Frontal cortex (tissue), 4 donors: ENCODE measurements around the gene GNAT3. TPM values are rescaled to one million over a fixed set of nuclear protein-coding genes. Genes with fewer than 3 reads are reported as not detected.
A peak's percentile ranks its signal among the peaks of the same experiment; 100 is the strongest.

Source experiments
- DNase-seq, 2 donors: peaks; one replicate each; pipeline ENCODE4 v3.0.0; 2012; ENCODE audit warnings: low spot score in 2 of 2
- FAIRE-seq: peaks from 2 replicates; lab custom pipeline; 2012; peaks lifted over from hg19 to GRCh38; lab: Jason Lieb, UNC
- total RNA-seq: library from RNA; depleted of rRNA; stranded (reverse); fragments of >200 nt; gene quantifications from one replicate; pipeline ENCODE4 v1.2.3, GENCODE V29; 2014
- donor health status: control.
- donor health status: control.
- donor health status: control.

Gene GNAT3
- total RNA-seq, 1 donor from 2014 or later, result not detected

DNA sequence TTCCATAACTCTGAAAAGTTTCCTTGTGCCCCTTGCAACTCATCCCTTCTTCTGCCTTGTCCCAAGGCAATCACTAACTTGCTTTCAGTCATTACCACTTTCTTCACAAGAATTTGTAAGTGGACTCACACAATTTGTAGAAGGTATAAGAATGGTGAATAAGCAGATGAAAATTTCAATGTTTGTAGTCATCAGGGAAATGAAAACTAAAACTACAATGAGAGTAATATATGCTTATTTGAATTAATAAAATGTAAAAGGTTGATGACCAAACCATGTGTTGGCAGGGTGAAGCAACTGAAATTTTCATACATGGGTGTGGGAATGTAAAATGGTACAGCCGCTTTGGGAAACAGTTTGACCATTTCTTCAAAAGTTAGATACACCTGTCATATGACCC, 79.7 kb downstream of the GNAT3 start:
- FAIRE-seq (no peak), DNase-seq (no peak)

GRCh38 chr7:80429181-80429580, 82.7 kb downstream of the GNAT3 start:
- DNase-seq, result no peak

DNA sequence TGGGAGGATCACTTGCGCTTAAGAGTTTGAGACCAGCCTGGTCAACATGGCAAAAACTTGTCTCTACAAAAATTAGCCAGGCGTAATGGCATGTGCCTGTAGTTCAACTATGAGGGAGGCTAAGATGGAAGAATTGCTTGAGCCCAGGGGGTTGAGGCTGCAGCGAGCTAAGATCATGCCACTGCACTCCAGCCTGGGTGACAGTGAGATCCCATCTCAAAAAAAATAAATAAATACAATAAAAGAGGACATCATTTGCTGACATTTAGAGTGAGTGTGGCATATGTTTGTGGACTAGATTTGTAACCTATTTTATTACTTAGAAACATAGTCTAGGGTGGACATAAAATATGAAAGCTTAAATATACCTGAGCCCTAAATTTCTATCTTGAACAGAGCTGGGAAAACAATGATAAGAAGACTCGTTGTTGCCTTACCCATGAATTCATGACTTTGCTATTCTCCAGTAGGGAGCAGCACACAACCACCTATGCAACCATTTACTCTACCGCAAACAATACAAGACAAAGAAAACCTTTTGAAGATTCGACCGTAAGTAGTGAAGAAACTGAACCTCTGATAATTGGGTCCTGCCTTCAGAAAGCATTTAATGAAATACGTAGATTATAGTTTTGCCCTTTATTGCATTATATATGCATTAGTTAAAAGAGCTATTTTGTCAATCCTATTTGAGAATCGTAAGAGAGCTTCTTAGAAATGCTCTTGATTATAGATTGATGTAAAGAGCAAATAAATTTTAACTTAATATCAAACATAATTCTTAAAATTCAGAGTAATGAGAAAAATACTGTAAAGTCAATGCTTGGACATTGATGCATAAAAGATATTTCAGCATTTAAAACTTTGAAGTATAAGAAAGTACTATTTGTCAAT, 83.5 kb downstream of the GNAT3 start:
- DNase-seq, result peak; percentile 3 to 7
- no peak for FAIRE-seq

More at GRCh38 chr7:80429181-80429580, 82.7 kb downstream of the GNAT3 start:
- FAIRE-seq, result no peak

- FAIRE-seq (no peak), DNase-seq (no peak)
Measured at GRCh38 chr7:80427218-80427617, 84.6 kb downstream of the GNAT3 start.

DNA sequence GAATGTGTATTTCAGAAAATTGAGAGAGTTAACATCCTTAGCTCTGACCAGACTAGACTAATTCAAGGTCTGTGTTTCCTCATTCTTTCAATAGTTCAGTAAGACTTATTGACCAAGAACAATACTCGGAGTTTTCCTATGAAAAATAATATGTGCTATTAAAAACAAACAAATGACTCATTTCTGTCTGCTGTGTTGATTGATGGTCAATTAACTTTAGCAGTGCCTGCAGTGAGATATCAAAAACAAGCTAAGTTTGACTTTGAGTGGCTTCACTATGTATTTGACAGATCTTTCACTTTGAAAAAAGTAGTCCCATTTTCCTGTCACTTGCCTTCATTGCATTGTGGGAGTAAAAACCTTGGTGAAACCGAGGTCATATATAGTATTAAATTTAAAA, 91.0 kb downstream of the GNAT3 start:
- no peak for DNase-seq
- no peak for FAIRE-seq

- DNase-seq, result no peak
- FAIRE-seq, result no peak
Measured at GRCh38 chr7:80417211-80417793, 94.6 kb downstream of the GNAT3 start.

DNA sequence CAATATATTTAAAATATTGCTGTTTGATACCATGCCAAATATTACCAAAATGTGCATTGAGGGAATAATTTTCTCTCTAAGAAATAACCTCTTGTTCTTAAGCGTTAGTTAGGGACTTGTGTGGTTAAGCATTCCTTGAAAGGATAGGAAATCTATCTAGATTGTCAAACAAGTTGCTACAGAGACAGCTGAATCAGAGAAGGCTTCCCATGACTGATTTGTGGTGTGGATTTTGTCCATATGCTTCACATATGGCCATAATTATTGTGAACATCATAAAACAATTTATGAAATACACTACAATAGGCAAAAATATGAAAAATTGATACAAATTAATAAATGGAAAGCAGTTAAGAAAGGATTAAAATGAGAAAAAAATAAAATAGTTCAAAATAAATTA, 96.3 kb downstream of the GNAT3 start:
- no peak for DNase-seq
- no peak for FAIRE-seq

DNA sequence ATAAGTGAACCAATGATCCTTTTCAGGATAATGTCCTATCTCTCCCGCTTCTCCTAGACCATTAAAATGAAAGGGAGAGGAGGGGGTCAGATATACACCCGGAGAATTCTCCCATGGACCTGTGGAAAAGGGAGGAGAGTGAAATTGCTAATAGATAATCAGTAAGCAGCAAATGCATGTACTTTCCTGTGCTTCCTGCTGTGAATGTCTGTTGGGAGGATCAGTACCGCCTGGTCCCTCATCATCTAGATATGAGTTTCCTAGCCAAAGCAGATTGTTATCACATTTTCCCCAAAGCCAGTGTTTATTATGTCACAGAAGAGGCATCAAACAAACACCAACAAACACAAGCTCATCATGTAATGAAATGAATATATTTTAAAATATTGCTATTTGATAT, 96.8 kb downstream of the GNAT3 start:
- DNase-seq (no peak), FAIRE-seq (no peak)

- FAIRE-seq, result no peak
- no peak for DNase-seq
Measured at GRCh38 chr7:80414331-80414730, 97.5 kb downstream of the GNAT3 start.

- FAIRE-seq (no peak), DNase-seq (no peak)
Measured at GRCh38 chr7:80413383-80413945, 98.4 kb downstream of the GNAT3 start.

- FAIRE-seq (no peak), DNase-seq (no peak)
Measured at GRCh38 chr7:80412842-80413241, 99.0 kb downstream of the GNAT3 start.

- FAIRE-seq (no peak), DNase-seq (no peak)
Measured at GRCh38 chr7:80411621-80412020, 100.2 kb downstream of the GNAT3 start.

GRCh38 chr7:80410081-80410480, 101.8 kb downstream of the GNAT3 start:
- FAIRE-seq, result no peak
- DNase-seq, result no peak

Other genes with a start within 250 kb of the GNAT3 start
- gene CD36, start 126.6 kb upstream of the GNAT3 start, total RNA-seq, result 22.0 TPM